Lower lobe of right lung (tissue), 2 donors: ENCODE results near the gene LRRC8C. TPM values are rescaled to one million over a fixed set of nuclear protein-coding genes. Genes with fewer than 3 reads are reported as not detected.

ENCODE experiments used
- ATAC-seq, 2 donors: fragments of 200-7000 bp; cut with Tn5 transposase; one replicate each; pipeline ENCODE4 v1.9.1; 2020 to 2022; ENCODE audit warnings: mild to moderate bottlenecking in 2 of 2, moderate library complexity in 2 of 2
- DNase-seq: peaks from one replicate; pipeline ENCODE4 v3.0.0-alpha.2; 2020
- H3K27ac ChIP-seq: fragments of 200-600 bp; one replicate; pipeline ENCODE4 v1.8.0; 2022
- H3K27me3 ChIP-seq: fragments of 200-600 bp; one replicate; pipeline ENCODE4 v1.8.0; 2022; ENCODE audit warnings: low read depth
- H3K36me3 ChIP-seq: fragments of 200-600 bp; one replicate; pipeline ENCODE4 v1.8.0; 2022; ENCODE audit warnings: mild to moderate bottlenecking
- H3K4me1 ChIP-seq: fragments of 200-600 bp; one replicate; pipeline ENCODE4 v1.8.0; 2022
- H3K4me3 ChIP-seq: fragments of 200-600 bp; one replicate; pipeline ENCODE4 v1.8.0; 2022; ENCODE audit warnings: mild to moderate bottlenecking
- H3K9me3 ChIP-seq: fragments of 200-600 bp; one replicate; pipeline ENCODE4 v1.8.0; 2022
- CTCF ChIP-seq: fragments of 200-600 bp; IDR thresholded peaks from one replicate; pipeline ENCODE4 v1.8.0; 2022; ENCODE audit warnings: antibody characterized with exemption, mild to moderate bottlenecking
- intact Hi-C: fragments of 100-400 bp; cut with DNase I; formaldehyde crosslinking; loops from one replicate; pipeline ENCODE4 v1.11.0; 2022
- total RNA-seq: library from RNA; stranded (reverse); fragmentation: NEBNext Ultra II Directional; extraction: Animal tissue kit (Norgen Biotek cat#: 25700); gene quantifications from one replicate; pipeline ENCODE4 v1.2.1, GENCODE V29; 2021
- donor health status: DM: no; HTN: yes; CAD: no; lungs with severe emphysema.

The LRRC8C gene
- total RNA-seq, 1 donor from 2014 or later: 13.0 TPM

DNA sequence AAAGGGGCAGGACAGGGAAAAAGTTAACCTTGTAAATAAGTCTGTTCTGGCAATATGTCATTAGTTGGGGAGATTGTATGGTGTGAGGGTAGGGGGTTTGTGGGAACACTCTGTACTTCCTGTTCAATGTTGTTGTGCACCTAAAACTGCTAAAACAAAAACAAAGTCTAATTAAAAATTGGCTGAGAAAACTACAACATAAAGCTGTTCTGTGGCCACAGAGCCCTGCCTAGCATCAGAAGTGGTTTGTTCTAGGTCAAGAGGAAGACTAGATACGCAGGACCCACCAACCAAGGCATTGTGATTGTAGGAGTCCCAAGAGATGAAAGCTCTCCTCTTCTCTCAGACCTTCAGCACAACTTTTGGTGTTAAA is 106.9 kb downstream of the LRRC8C start:
- peaks cover 7% of the 10 kb centered on the region for H3K4me1 ChIP-seq
- H3K4me3 ChIP-seq: no peak overlapping the region
- no peaks in the 10 kb centered on the region for H3K36me3 ChIP-seq
- ATAC-seq (peak in 1 of 2 donors; percentile 5), DNase-seq (no peak)
- no peaks in the 10 kb centered on the region for H3K9me3 ChIP-seq
- no peaks in the 10 kb centered on the region for H3K27me3 ChIP-seq
- no peak for TF ChIP-seq CTCF
- peak overlapping the region; percentile 32 for H3K27ac ChIP-seq
- intact Hi-C loops: no loop called here

DNA sequence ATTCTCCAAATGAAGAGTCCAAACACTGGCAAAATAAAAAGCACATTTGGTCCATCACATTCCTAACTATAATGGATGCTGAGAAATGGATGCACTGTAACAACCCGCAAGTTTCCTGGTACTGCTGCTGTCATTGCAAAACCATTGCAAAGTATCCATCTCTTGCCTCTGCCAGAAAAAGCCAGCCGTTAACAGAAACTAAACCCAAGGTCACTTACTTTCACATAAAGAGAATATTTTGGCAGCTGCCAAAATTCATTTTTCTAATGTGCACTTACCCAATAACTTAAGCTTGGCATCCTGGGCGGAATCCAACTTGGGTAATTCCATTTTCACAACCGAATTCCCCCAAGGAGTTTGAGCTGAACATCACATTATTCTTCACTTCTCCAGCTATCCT is 110.9 kb downstream of the LRRC8C start:
- peaks cover 7% of the 10 kb centered on the region for H3K4me1 ChIP-seq
- no peak for ATAC-seq
- no peaks in the 10 kb centered on the region for H3K27me3 ChIP-seq
- intact Hi-C loops: no loop called here
- no peak overlapping the region for H3K4me3 ChIP-seq
- no peaks in the 10 kb centered on the region for H3K9me3 ChIP-seq
- no peak overlapping the region for H3K27ac ChIP-seq
- DNase-seq: no peak
- H3K36me3 ChIP-seq: no peaks in the 10 kb centered on the region
- TF ChIP-seq CTCF: no peak

DNA sequence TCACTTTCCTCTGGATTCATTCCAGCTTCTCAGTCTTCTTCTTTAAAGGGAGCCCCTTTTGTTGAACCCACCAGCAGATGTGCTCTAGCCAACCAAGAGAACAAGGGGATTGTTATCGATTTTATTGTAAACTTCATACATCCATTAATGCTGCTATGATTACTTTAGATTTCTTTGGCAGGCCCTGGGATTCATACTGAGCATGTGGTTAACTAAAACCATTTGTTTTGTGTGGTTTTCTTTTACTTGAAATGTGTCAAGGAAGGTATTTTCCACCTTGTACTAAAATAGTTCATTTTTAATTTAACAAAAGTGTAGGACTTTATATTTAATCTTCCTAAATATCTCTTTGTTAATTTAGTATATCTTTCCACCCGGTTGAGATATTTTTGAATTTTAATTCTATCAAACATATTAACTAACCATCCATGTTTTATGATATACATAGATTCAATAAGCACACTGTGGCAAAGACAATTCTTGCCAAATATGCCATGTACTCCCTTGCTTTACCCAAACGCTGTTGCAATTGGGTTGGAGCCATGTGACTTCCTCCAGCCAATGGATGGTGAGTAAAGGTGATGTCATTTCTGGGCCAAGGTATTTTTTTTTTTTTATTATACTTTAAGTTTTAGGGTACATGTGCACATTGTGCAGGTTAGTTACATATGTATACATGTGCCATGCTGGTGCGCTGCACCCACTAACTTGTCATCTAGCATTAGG is 113.7 kb downstream of the LRRC8C start:
- intact Hi-C loops: no loop called here
- Histone ChIP-seq H3K4me1 (no peaks in the 10 kb centered on the region), H3K4me3 (no peak overlapping the region), H3K36me3 (no peaks in the 10 kb centered on the region), H3K27me3 (no peaks in the 10 kb centered on the region), H3K27ac (no peak overlapping the region), H3K9me3 (no peaks in the 10 kb centered on the region)
- TF ChIP-seq CTCF: no peak
- ATAC-seq (no peak), DNase-seq (no peak)

DNA sequence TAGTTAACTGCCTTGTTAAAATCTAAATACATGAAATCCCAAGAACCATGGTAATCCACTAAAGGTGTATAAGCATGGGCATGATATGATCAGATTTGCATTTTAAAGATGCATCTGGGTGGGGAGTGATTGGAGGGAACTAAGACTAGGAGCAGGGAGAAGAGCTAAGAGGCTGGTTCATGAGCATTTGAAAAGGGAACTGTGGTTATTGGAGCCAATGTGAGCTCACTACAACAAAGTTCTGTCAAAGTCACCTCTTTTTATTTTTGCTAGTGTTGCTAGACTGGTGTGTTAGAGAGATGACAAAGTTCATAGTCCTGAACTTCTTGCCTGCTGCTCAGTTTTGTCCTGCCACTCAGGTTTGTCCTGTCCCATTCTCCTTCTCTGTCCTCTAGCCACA is 120.8 kb downstream of the LRRC8C start:
- ATAC-seq: no peak
- no peak for DNase-seq
- no peak for TF ChIP-seq CTCF
- Histone ChIP-seq H3K4me1 (peaks cover 41% of the 10 kb centered on the region), H3K36me3 (no peaks in the 10 kb centered on the region), H3K27me3 (no peaks in the 10 kb centered on the region), H3K27ac (peak overlapping the region; percentile 65), H3K9me3 (no peaks in the 10 kb centered on the region), H3K4me3 (no peak overlapping the region)
- intact Hi-C loops: no loop called here

- H3K4me3 ChIP-seq: no peak overlapping the region
- H3K27ac ChIP-seq: peak overlapping the region; percentile 65
- ATAC-seq (peak; percentile 63), DNase-seq (no peak)
- no peak for TF ChIP-seq CTCF
- H3K27me3 ChIP-seq: no peaks in the 10 kb centered on the region
- H3K9me3 ChIP-seq: no peaks in the 10 kb centered on the region
- H3K4me1 ChIP-seq: peaks cover 48% of the 10 kb centered on the region
- no peaks in the 10 kb centered on the region for H3K36me3 ChIP-seq
- intact Hi-C loops: no loop called here
These were observed 121.6 kb downstream of the LRRC8C start for GRCh38 chr1:89754518-89754917.
